Endothelial cell of umbilical vein (primary cell): ENCODE measurements around the gene FOXP4. TPM values are rescaled to one million over a fixed set of nuclear protein-coding genes. Genes with fewer than 3 reads are reported as not detected.

Experiments used
- BruUV-seq: library from RNA; stranded (reverse); fragments of 400-500 nt; replicated peaks from 2 replicates; lab custom pipeline; 2021; lab: Mats Ljungman, UMichigan
- CTCF ChIA-PET: fragments of 300-600, 350-600 bp; sonication (Branson Sonifier 250); formaldehyde crosslinking; loops from one replicate; lab custom pipeline; 2021; ENCODE audit warnings: antibody characterized with exemption, inconsistent platforms; lab: Charles Lee
- POLR2A ChIA-PET: fragments of 300-600, 350-600 bp; sonication (Branson Sonifier 250); formaldehyde crosslinking; loops from one replicate; lab custom pipeline; 2021; ENCODE audit warnings: antibody characterized with exemption, inconsistent platforms; lab: Charles Lee
- DNase-seq: peaks from one replicate; pipeline ENCODE4 v3.0.0-alpha.2; 2011; ENCODE audit warnings: low read depth, low spot score
- FAIRE-seq: peaks from 2 replicates; lab custom pipeline; 2011; peaks lifted over from hg19 to GRCh38; lab: Jason Lieb, UNC
- H2AFZ ChIP-seq: 2 replicates; pipeline ENCODE4 v1.6.0; 2012; ENCODE audit warnings: low read depth, low read length, control low read depth, inconsistent platforms
- H3K27ac ChIP-seq: 2 replicates; pipeline ENCODE4 v1.5.1; 2011; ENCODE audit warnings: low read depth, mild to moderate bottlenecking, control low read depth, low read length, moderate library complexity; ENCODE audit not compliant: insufficient read depth
- H3K27me3 ChIP-seq, 2 experiments: 2 replicates each; pipeline versions ENCODE4 v1.6.0 to v1.6.1; 2011; ENCODE audit warnings: low read length in 2 of 2, mixed read lengths in 1 of 2; ENCODE audit not compliant: control insufficient read depth in 2 of 2, insufficient read depth in 2 of 2
- H3K36me3 ChIP-seq, 2 experiments: 2 replicates in 1 of 2; 3 replicates in 1 of 2; pipeline ENCODE4 v1.5.1; 2011; ENCODE audit warnings: low read length in 2 of 2, mild to moderate bottlenecking in 1 of 2, moderate library complexity in 1 of 2; ENCODE audit not compliant: control insufficient read depth in 2 of 2, insufficient read depth in 2 of 2; ENCODE audit errors: extremely low read depth in 1 of 2
- H3K4me1 ChIP-seq: 3 replicates; pipeline ENCODE4 v1.5.1; 2011; ENCODE audit warnings: mild to moderate bottlenecking, low read length; ENCODE audit not compliant: control insufficient read depth, insufficient read depth; ENCODE audit errors: extremely low read depth
- H3K4me2 ChIP-seq: 2 replicates; pipeline ENCODE4 v1.6.1; 2011; ENCODE audit warnings: low read length, control low read depth, mixed read lengths; ENCODE audit not compliant: insufficient read depth
- H3K4me3 ChIP-seq, 3 experiments: fragments of 200-600 bp in 1 of 3; sonication (generic), shearing (Covaris generic) in 1 of 3; replicated peaks in 1 of 3; 2 replicates each; pipeline ENCODE4 v1.5.1; 2011 to 2016; ENCODE audit warnings: control low read depth in 3 of 3, low read length in 3 of 3, mild to moderate bottlenecking in 2 of 3, inconsistent platforms in 1 of 3, low read depth in 1 of 3, moderate library complexity in 1 of 3; ENCODE audit not compliant: insufficient read depth in 1 of 3
- H3K79me2 ChIP-seq: 2 replicates; pipeline ENCODE4 v1.6.0; 2012; ENCODE audit warnings: low read length, inconsistent platforms; ENCODE audit not compliant: control insufficient read depth, insufficient read depth
- H3K9ac ChIP-seq: replicated peaks from 2 replicates; pipeline ENCODE3; 2011; ENCODE audit warnings: low read length, control low read depth; ENCODE audit not compliant: insufficient read depth; ENCODE audit errors: extremely low read depth
- H3K9me1 ChIP-seq: replicated peaks from 3 replicates; pipeline ENCODE4 v1.6.0; 2011; ENCODE audit warnings: mild to moderate bottlenecking, low read length; ENCODE audit not compliant: control insufficient read depth, insufficient read depth; ENCODE audit errors: extremely low read depth
- H3K9me3 ChIP-seq: replicated peaks from 2 replicates; pipeline ENCODE4 v1.5.1; 2012; ENCODE audit warnings: low read length, inconsistent platforms; ENCODE audit not compliant: control insufficient read depth, insufficient read depth
- H4K20me1 ChIP-seq: replicated peaks from 2 replicates; pipeline ENCODE3; 2011; ENCODE audit warnings: mild to moderate bottlenecking, low read length; ENCODE audit not compliant: control insufficient read depth, insufficient read depth; ENCODE audit errors: extremely low read depth
- CTCF ChIP-seq, 2 donors: IDR thresholded peaks; 1 replicate in 1 of 2; 2 replicates in 1 of 2; pipeline ENCODE4 v1.5.1; 2011; ENCODE audit warnings: low read length in 2 of 2, mild to moderate bottlenecking in 2 of 2, moderate library complexity in 2 of 2, control low read depth in 1 of 2, inconsistent platforms in 1 of 2, low read depth in 1 of 2; ENCODE audit not compliant: insufficient read depth in 1 of 2; ENCODE audit errors: extremely low read depth in 1 of 2
- EZH2 ChIP-seq: IDR thresholded peaks from 2 replicates; pipeline ENCODE4 v1.6.1; 2012; ENCODE audit warnings: borderline replicate concordance, low read depth, mild to moderate bottlenecking, moderate library complexity, low read length, inconsistent platforms; ENCODE audit not compliant: severe bottlenecking
- FOS ChIP-seq: IDR thresholded peaks from 2 replicates; pipeline ENCODE4 v1.6.1; 2011; ENCODE audit warnings: mild to moderate bottlenecking, low read length, moderate library complexity, borderline replicate concordance; ENCODE audit not compliant: insufficient read depth
- GATA2 ChIP-seq: IDR thresholded peaks from 2 replicates; pipeline ENCODE4 v1.7.0; 2011; ENCODE audit warnings: low read depth, mild to moderate bottlenecking, moderate library complexity, mixed read lengths, low read length; ENCODE audit not compliant: insufficient read length, insufficient read depth
- JUN ChIP-seq: IDR thresholded peaks from 2 replicates; pipeline ENCODE4 v1.6.1; 2011; ENCODE audit warnings: borderline replicate concordance, low read depth; ENCODE audit not compliant: insufficient read length, insufficient read depth
- MAX ChIP-seq: IDR thresholded peaks from 2 replicates; pipeline ENCODE4 v1.6.1; 2011; ENCODE audit not compliant: insufficient read depth, insufficient read length
- MYC ChIP-seq: IDR thresholded peaks from one replicate; pipeline ENCODE4 v1.6.1; 2011; ENCODE audit warnings: mild to moderate bottlenecking, low read depth, low read length
- POLR2A ChIP-seq: IDR thresholded peaks from 2 replicates; pipeline ENCODE4 v1.6.1; 2012; ENCODE audit warnings: low read depth, mild to moderate bottlenecking, control low read depth, low read length
- POLR2AphosphoS5 ChIP-seq: IDR thresholded peaks from 2 replicates; pipeline ENCODE4 v1.6.1; 2012; ENCODE audit warnings: low read depth, mild to moderate bottlenecking, control low read depth, low read length, moderate library complexity; ENCODE audit not compliant: insufficient read depth
- dilution Hi-C: fragments of 300-500 bp; cut with MboI; formaldehyde crosslinking; loops from one replicate; pipeline ENCODE4 v1.15.0; 2019; ENCODE audit warnings: low sequenced_read_pairs; ENCODE audit not compliant: extremely low pct_ligation_motif_present
- intact Hi-C: fragments of 100-400 bp; cut with micrococcal nuclease; formaldehyde crosslinking; loops from one replicate; pipeline ENCODE4 v1.10.0; 2022
- polyA plus RNA-seq, 4 experiments: library from polyadenylated mRNA; depleted of rRNA in 3 of 4; stranded (reverse) in 3 of 4; unstranded in 1 of 4; fragments of >200 nt; gene quantifications; 2 replicates each; pipeline versions ENCODE4 v1.2.1 to v1.2.3, GENCODE V29; 2011 to 2012; ENCODE audit warnings: missing spikeins in 1 of 4
- total RNA-seq: library from RNA; stranded (reverse); gene quantifications from 2 replicates; pipeline ENCODE4 v1.2.3, GENCODE V29; 2021

FOXP4 gene
- total and polyA plus RNA-seq, 2 donors (not counting 3 experiments of a cell fraction or from before 2014, with no cell fraction given): 5.6 to 23.9 TPM

GRCh38 chr6:41582540-41582939, 36.4 kb downstream of the FOXP4 start:
- no peak for TF ChIP-seq GATA2
- TF ChIP-seq FOS: no peak
- TF ChIP-seq EZH2: no peak
- TF ChIP-seq POLR2A: no peak
- no peak for TF ChIP-seq MYC
- no peak for TF ChIP-seq MAX
- TF ChIP-seq JUN: no peak
- no peak for TF ChIP-seq CTCF (IDR thresholded peaks at IDR 0.05; ENCODE audit: extremely low read depth in 1 of 2, insufficient read depth in 1 of 2, low read depth in 1 of 2, low read length in 2 of 2)
- TF ChIP-seq POLR2AphosphoS5: no peak
- no TSS peak for BruUV-seq
- POLR2A ChIA-PET: no interaction called here

More at GRCh38 chr6:41582540-41582939, 36.4 kb downstream of the FOXP4 start:
- Histone ChIP-seq H3K36me3 (peaks cover 0 to 5% of the 10 kb centered on the region in 2 experiments), H3K9ac (no peak overlapping the region), H3K79me2 (no peaks in the 10 kb centered on the region), H3K27ac (no peak overlapping the region), H3K4me1 (peaks cover 35% of the 10 kb centered on the region), H2AFZ (no peak overlapping the region), H4K20me1 (no peaks in the 10 kb centered on the region), H3K27me3 (no peaks in the 10 kb centered on the region), H3K9me1 (no peaks in the 10 kb centered on the region), H3K4me3 (no peak overlapping the region), H3K4me2 (no peak overlapping the region), H3K9me3 (no peaks in the 10 kb centered on the region)
- no peak for DNase-seq
- CTCF ChIA-PET: interaction anchor here (1.1 to 1.9 kb wide), 4 partner anchors 12 to 158 kb away, joined by 3 to 11 read pairs (median 4); no protein-coding TSS in a partner anchor
- dilution Hi-C loops (no loop called here), intact Hi-C loops (no loop called here)
- FAIRE-seq: no peak
